MM.1S (cell line): ENCODE results near the gene FAM118A.

Experiments used
- DNase-seq: peaks from one replicate; pipeline ENCODE4 v3.0.0-alpha.2; 2015
- H2AFZ ChIP-seq: fragments of 300-600 bp; sonication (generic); 2 replicates; pipeline ENCODE4 v1.6.0; 2016; ENCODE audit warnings: antibody characterized with exemption, low read length
- H3F3A ChIP-seq: fragments of 300-600 bp; sonication (generic); 2 replicates; pipeline ENCODE4 v1.6.1; 2016; ENCODE audit warnings: mild to moderate bottlenecking, antibody characterized with exemption, low read length, moderate library complexity, mixed read lengths; ENCODE audit not compliant: insufficient read depth
- H3K27ac ChIP-seq: fragments of 300-600 bp; sonication (generic); 2 replicates; pipeline ENCODE4 v1.5.1; 2016; ENCODE audit warnings: mild to moderate bottlenecking, low read length
- H3K27me3 ChIP-seq: fragments of 300-600 bp; sonication (generic); replicated peaks from 2 replicates; pipeline ENCODE4 v1.6.0; 2016; ENCODE audit warnings: low read length; ENCODE audit not compliant: insufficient read depth
- H3K36me3 ChIP-seq: fragments of 300-600 bp; sonication (generic); replicated peaks from 2 replicates; pipeline ENCODE4 v1.6.1; 2016; ENCODE audit warnings: mild to moderate bottlenecking, low read length, mixed read lengths; ENCODE audit not compliant: insufficient read depth
- H3K4me1 ChIP-seq: fragments of 300-600 bp; sonication (generic); 2 replicates; pipeline ENCODE4 v1.6.1; 2016; ENCODE audit warnings: low read length, mixed read lengths
- H3K4me2 ChIP-seq: fragments of 300-600 bp; sonication (generic); 2 replicates; pipeline ENCODE4 v1.6.0; 2016; ENCODE audit warnings: low read depth, low read length
- H3K4me3 ChIP-seq: fragments of 300-600 bp; sonication (generic); 2 replicates; pipeline ENCODE4 v1.5.1; 2016; ENCODE audit warnings: low read length, mixed read lengths
- H3K79me2 ChIP-seq: fragments of 300-600 bp; sonication (generic); 2 replicates; pipeline ENCODE4 v1.6.1; 2016; ENCODE audit warnings: mixed run types, low read length, mixed read lengths
- H3K9ac ChIP-seq: fragments of 300-600 bp; sonication (generic); 2 replicates; pipeline ENCODE4 v1.6.1; 2016; ENCODE audit warnings: low read length, mixed read lengths
- H3K9me2 ChIP-seq: fragments of 300-600 bp; sonication (generic); replicated peaks from 2 replicates; pipeline ENCODE4 v1.6.1; 2016; ENCODE audit warnings: mild to moderate bottlenecking, low read length, mixed read lengths; ENCODE audit not compliant: insufficient read depth
- H3K9me3 ChIP-seq: fragments of 300-600 bp; sonication (generic); replicated peaks from 2 replicates; pipeline ENCODE4 v1.6.1; 2016; ENCODE audit warnings: mild to moderate bottlenecking, low read length, mixed read lengths; ENCODE audit not compliant: insufficient read depth
- H4K20me1 ChIP-seq: fragments of 300-600 bp; sonication (generic); 2 replicates; pipeline ENCODE4 v1.6.1; 2016; ENCODE audit warnings: mild to moderate bottlenecking, low read length, moderate library complexity, mixed read lengths; ENCODE audit not compliant: insufficient read depth
- EZH2 ChIP-seq: fragments of 300-600 bp; sonication (generic); optimal IDR thresholded peaks from 2 replicates; pipeline ENCODE3; 2017; ENCODE audit warnings: low read depth, mild to moderate bottlenecking, antibody characterized with exemption, low read length, mixed read lengths
- EZH2phosphoT487 ChIP-seq: fragments of 300-600 bp; sonication (generic); IDR thresholded peaks from 2 replicates; pipeline ENCODE4 v1.6.1; 2018; ENCODE audit warnings: antibody characterized with exemption, low read length
- TF ChIP-seq, protein P1 (sequence below): fragments of 300-600 bp; sonication (generic); IDR thresholded peaks from 2 replicates; pipeline ENCODE4 v1.5.1; 2016; ENCODE audit warnings: antibody characterized with exemption, low read length, mixed read lengths

FAM118A gene

GRCh38 chr22:45357490-45357889 lies 47.8 kb downstream of the FAM118A start:
- no peak overlapping the region for H3K4me2 ChIP-seq
- no peaks in the 10 kb centered on the region for H3K9me3 ChIP-seq
- no peaks in the 10 kb centered on the region for H3F3A ChIP-seq
- no peak overlapping the region for H2AFZ ChIP-seq
- no peak overlapping the region for H3K27ac ChIP-seq
- H3K79me2 ChIP-seq, result no peaks in the 10 kb centered on the region
- no peaks in the 10 kb centered on the region for H3K4me1 ChIP-seq
- no peak for DNase-seq
- TF ChIP-seq, protein P1, sequence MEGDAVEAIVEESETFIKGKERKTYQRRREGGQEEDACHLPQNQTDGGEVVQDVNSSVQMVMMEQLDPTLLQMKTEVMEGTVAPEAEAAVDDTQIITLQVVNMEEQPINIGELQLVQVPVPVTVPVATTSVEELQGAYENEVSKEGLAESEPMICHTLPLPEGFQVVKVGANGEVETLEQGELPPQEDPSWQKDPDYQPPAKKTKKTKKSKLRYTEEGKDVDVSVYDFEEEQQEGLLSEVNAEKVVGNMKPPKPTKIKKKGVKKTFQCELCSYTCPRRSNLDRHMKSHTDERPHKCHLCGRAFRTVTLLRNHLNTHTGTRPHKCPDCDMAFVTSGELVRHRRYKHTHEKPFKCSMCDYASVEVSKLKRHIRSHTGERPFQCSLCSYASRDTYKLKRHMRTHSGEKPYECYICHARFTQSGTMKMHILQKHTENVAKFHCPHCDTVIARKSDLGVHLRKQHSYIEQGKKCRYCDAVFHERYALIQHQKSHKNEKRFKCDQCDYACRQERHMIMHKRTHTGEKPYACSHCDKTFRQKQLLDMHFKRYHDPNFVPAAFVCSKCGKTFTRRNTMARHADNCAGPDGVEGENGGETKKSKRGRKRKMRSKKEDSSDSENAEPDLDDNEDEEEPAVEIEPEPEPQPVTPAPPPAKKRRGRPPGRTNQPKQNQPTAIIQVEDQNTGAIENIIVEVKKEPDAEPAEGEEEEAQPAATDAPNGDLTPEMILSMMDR, result no peak
- TF ChIP-seq EZH2 (no peak), EZH2phosphoT487 (no peak)
- no peaks in the 10 kb centered on the region for H3K9me2 ChIP-seq
- no peaks in the 10 kb centered on the region for H3K27me3 ChIP-seq
- no peak overlapping the region for H3K4me3 ChIP-seq
- no peaks in the 10 kb centered on the region for H3K36me3 ChIP-seq
- no peak overlapping the region for H3K9ac ChIP-seq
- no peaks in the 10 kb centered on the region for H4K20me1 ChIP-seq

DNA sequence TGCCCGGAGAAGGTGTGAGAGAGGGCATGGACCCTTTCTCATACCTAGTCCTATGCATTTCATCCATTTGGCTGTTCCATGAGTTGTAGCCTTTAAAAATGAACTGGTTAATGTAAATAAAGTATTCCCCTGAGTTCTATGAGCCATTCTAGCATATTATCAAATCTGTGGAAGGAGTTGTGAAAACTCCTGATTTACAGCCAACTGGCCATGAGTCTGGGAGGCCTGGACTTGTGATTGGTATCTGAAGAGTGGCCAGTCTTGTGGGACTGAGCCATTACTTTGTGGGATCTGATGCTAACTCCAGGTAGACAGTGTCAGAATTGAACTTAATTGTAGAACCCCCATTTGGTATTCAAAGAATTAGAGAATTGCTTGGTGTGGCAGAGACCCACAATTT lies 48.4 kb downstream of the FAM118A start:
- H3K4me2 ChIP-seq, result no peak overlapping the region
- H3K27me3 ChIP-seq, result no peaks in the 10 kb centered on the region
- H2AFZ ChIP-seq, result no peak overlapping the region
- no peaks in the 10 kb centered on the region for H4K20me1 ChIP-seq
- no peaks in the 10 kb centered on the region for H3K9me3 ChIP-seq
- H3K36me3 ChIP-seq, result no peaks in the 10 kb centered on the region
- H3F3A ChIP-seq, result no peaks in the 10 kb centered on the region
- no peaks in the 10 kb centered on the region for H3K4me1 ChIP-seq
- H3K9ac ChIP-seq, result no peak overlapping the region
- no peak overlapping the region for H3K27ac ChIP-seq
- no peak for DNase-seq
- no peaks in the 10 kb centered on the region for H3K79me2 ChIP-seq
- no peak for TF ChIP-seq EZH2
- TF ChIP-seq, protein P1, result no peak
- no peak for TF ChIP-seq EZH2phosphoT487
- no peak overlapping the region for H3K4me3 ChIP-seq
- H3K9me2 ChIP-seq, result no peaks in the 10 kb centered on the region

- Histone ChIP-seq H3K27ac (no peak overlapping the region), H3K4me1 (no peaks in the 10 kb centered on the region), H3K27me3 (no peaks in the 10 kb centered on the region), H3K9me2 (no peaks in the 10 kb centered on the region), H2AFZ (no peak overlapping the region), H3F3A (no peaks in the 10 kb centered on the region), H3K79me2 (no peaks in the 10 kb centered on the region), H4K20me1 (no peaks in the 10 kb centered on the region), H3K36me3 (no peaks in the 10 kb centered on the region), H3K9me3 (no peaks in the 10 kb centered on the region), H3K4me3 (no peak overlapping the region), H3K4me2 (no peak overlapping the region), H3K9ac (no peak overlapping the region)
- TF ChIP-seq EZH2phosphoT487 (no peak), EZH2 (no peak)
- TF ChIP-seq, protein P1, result no peak
- no peak for DNase-seq
Observed at GRCh38 chr22:45359627-45360026, 49.9 kb downstream of the FAM118A start.
